NCI-H2171 (cell line): ENCODE data around the gene EGLN1.

Experiments
- DNase-seq: peaks from one replicate; lab custom pipeline; 2025; lab: John Stamatoyannopoulos, UW

Gene EGLN1

DNA sequence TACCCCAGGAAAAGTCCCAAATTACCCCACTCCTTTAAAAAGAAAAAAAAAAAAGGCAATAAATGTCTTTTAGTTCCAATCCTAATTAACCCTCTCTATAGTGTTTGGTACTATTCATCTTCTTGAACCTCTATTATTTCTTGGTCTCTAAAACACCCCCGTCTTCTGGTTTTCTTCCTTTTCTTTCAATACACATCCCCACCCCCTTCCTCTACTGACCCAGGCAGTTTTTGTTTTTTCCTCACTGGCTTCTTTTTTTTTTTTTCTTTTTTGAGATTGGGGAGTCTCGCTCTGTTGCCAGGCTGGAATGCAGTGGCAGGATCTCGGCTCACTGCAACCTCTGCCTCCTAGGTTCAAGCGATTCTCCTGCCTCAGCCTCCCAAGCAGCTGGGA lies 26.1 kb downstream of the EGLN1 start:
- no peak for DNase-seq

DNA sequence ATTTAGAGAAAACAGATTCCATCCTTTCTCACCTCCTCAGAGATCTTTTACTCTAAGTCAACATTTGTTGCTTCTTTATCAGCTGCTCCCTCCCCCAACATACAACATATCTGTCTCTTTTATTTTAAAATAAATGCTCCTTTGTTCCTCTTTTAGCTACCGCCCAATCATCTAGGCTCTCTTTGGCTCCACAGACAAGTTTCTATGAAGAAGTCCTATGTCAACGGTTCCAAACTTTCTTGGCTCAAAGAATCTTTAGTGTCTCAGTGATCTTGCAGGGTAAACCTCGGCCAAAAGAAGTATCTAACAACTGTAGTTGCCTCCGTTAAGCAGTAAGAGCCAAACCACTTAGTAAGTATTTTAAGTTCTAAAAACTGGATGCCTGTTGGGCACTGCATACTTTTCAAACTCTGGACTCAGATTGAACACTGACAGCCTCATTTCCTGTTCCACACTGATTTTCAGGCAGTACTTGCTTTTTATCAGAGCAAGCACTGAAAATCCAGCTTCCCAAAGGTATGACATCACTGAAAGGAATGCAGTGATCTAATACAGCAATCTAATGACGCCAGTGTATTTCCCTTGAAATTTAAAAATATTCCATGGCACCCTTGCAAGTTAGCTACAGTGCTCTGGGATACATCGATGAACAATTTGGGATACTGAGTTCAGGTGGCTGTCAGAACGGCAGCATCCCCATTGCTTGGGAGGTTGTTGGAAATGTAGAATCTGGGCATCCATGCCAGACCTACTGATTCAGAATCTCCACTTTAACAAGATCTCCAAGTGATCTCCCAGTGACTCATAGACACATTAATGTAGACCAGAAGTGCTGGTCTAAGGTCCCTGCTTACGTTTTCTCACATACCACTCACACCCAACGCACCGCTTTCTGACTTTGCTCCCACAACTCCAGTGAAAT lies 26.8 kb downstream of the EGLN1 start:
- no peak for DNase-seq

DNA sequence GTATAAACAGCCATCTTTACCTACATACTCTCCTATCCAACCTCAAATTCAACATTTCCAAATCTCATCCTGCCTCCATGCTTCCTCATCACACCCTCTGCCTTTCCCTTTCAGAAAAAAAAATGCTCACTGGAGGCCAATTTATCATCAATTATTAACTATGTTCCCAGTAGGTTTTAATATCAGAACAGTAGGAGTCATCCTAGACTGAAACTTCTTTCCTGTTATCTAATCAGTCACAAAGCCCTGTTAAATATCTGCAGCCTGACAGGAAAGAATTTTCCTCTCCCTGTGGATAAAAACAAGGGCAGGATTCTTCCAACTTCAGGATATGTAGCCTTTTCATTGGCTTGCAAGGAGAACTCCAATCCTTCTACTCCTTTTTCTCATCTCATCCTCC lies 28.4 kb downstream of the EGLN1 start:
- no peak for DNase-seq

GRCh38 chr1:231392389-231393131 lies 29.5 kb downstream of the EGLN1 start:
- DNase-seq = no peak

GRCh38 chr1:231390071-231390470 lies 32.0 kb downstream of the EGLN1 start:
- DNase-seq = no peak

GRCh38 chr1:231387770-231388669 lies 34.1 kb downstream of the EGLN1 start:
- DNase-seq = no peak

DNA sequence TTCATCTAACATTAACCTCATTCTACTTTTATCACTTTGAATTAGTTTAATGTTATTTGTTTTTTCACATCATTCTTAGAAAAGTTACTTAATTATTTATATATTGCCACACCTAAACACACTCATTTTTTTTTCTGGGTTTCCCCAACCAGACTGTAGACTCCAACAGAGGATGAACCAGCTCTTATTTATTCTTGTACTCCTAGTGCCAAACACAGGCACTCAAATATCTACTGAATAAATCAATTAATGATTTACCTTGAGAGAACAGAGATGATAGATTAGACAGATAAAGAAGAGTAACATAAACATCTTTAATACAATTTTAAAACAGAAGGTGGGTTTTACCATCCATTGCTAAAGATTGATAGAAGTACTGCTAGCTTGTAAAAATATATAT lies 35.6 kb downstream of the EGLN1 start:
- DNase-seq = no peak

GRCh38 chr1:231385416-231385748 lies 36.7 kb downstream of the EGLN1 start:
- DNase-seq = no peak

DNA sequence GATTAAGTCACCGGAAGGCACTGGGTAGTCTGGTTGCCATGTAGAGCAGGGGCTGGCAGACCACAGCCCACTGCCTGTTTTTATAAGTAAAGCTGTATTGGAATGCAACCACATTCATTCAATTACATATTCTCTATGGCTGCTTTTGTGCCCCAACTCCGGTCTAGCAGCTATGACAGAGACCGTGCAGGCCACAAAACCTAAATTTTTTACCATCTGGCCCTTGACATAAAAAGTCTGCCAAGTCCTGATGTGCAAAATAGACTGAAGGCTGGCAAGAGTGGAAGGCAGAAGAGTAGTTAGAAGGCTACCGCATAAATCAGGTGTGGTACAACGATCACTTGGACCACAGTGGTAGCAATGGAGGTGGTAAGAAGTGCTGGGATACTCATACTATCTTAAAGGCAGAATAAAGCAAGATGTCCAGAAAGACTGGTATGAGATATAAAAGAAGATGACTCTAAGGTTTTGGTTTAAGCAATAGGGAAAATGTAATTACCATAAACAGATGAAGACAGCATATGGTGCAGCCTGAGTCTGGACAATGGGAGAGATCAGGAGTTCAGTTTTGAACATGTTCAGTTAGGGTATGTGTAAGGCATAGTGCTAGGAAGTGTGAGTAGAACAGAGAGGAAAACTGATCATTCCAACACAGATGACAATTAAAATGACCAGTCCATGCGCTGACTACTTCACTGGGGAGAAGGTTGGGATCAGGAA lies 37.2 kb downstream of the EGLN1 start:
- DNase-seq = no peak

GRCh38 chr1:231383159-231383860 lies 38.8 kb downstream of the EGLN1 start:
- DNase-seq = no peak

GRCh38 chr1:231382426-231382825 lies 39.7 kb downstream of the EGLN1 start:
- DNase-seq = no peak

- DNase-seq = no peak
Observed at GRCh38 chr1:231381729-231382128, 40.4 kb downstream of the EGLN1 start.

- DNase-seq = no peak
Observed at GRCh38 chr1:231376875-231377549, 45.1 kb downstream of the EGLN1 start.

GRCh38 chr1:231376101-231376500 lies 46.0 kb downstream of the EGLN1 start:
- DNase-seq = no peak

DNA sequence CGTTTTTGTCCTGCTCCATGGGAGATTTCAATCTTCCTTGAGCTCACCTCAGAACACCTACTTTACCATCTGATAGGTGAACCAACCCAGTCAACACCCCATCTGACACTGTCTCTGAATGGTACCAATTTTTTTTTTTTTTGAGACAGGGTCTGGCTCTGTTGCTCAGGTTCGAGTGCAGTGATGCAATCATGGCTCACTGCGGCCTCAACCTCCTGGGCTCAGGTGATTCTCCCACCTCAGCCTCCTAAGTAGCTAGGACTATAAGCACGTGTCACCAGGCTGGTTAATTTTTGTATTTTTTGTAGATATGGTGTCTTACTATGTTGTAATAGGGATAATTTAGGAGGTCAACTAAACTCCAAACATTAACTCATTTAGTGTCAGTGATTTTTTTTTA lies 47.7 kb downstream of the EGLN1 start:
- DNase-seq = no peak

DNA sequence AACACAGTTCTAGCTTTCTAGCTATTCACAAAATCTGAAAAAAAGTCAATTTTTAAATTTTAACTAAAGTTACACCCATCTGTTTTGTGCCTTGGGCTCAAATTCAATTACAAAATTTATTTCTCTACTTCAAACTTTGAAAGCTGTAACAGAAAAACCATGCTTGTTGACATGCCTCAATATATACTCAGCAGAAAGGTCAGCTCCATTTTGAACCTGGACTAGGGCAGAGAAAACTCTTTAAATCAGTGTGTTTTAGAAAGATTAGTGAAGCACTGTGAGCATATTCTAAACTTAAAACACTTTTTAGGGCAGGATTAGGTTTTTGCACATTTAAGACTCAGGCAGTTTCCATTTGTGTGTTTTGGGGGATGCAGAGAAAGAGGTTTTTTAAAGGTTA lies 49.6 kb downstream of the EGLN1 start:
- no peak for DNase-seq

- DNase-seq = no peak
Observed at GRCh38 chr1:231369282-231369681, 52.8 kb downstream of the EGLN1 start.

- DNase-seq = no peak
Observed at GRCh38 chr1:231364192-231364591, 57.9 kb downstream of the EGLN1 start.

GRCh38 chr1:231363624-231364023 lies 58.5 kb downstream of the EGLN1 start:
- DNase-seq = no peak

DNA sequence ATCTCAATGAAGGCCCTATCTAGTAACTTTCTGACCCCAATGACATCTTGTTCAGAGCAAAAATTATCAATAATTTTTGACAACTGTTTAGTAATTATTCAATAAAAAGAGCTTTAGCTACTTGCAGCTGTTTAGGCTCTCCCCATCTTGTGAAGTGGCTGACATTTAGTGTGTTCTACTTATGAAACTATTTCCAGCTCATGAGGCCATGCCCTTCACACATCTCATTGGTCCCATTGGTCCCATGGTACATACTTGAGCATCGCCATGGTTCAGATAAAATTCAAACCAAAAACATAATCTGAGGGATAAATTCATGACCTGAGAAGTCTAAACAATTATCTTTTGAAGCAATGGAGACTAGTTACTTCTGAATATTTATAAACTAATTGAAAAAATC lies 59.8 kb downstream of the EGLN1 start:
- no peak for DNase-seq

- DNase-seq = no peak
Observed at GRCh38 chr1:231359113-231359512, 63.0 kb downstream of the EGLN1 start.
